Stimulated activated CD8-positive, alpha-beta memory T cell treated with anti-CD3 and anti-CD28 coated beads, Interleukin-12 subunit alpha, Interleukin-12 subunit beta, amount 100 ng/mL, for 24 hours (primary cell): ENCODE measurements around the gene PPP2R5C.

ENCODE experiments used
- DNase-seq: peaks from one replicate; pipeline ENCODE4 v3.0.0-alpha.2; 2020; ENCODE audit errors: extremely low read depth

Gene PPP2R5C

DNA sequence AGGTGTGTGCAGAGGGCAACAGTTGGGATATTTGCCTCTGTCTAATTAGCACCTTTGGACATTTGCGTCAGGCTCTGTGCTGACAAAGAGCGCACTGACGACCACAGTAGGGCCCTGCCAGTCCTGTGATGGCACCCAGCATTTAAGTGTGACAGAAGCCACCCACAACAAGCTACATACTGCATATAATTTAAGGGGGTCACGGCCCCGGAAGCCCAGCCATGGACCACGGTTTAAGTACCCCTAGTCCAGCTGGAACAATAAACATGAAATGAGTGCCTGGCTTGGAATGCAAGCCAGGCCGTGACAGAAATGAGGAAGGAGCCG, 186.0 kb downstream of the PPP2R5C start:
- no peak for DNase-seq

DNA sequence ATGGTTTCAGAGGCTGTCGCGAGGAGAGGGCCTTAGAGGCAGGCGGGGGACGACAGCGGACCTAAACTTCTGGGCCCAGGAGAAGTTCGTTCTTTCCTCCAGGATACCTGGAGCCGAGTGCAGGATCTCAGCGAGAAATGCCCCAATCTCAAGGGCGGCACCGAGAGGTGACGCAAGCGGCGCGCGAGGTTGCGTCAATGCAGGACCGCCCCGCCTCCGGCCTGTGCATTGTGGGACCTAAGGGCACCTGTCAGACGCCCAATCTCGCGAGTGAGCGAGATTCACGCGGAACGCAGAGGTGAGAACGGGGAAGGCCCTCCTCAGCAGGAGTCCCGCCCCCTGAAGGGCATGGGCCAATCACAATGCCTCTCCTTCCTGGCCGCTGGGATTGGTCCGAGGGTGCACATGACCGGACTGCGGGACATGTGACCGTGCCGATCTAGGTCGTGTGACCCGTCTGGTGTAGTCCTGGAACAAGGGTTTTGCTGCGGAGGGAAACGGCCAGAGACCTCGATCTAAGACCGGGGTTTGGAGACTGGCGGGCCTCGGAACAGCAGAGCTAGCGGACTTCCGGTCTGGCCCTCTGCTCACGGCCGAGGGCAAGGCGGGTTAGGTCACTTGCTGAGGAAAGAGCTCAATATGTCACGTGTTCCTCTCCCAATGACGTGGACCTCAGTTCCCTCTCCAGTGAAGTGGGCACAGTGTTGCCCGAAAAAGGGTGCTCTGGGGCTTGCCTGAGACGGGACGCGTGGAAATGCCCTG, 186.6 kb downstream of the PPP2R5C start:
- DNase-seq = peak; percentile 98

DNA sequence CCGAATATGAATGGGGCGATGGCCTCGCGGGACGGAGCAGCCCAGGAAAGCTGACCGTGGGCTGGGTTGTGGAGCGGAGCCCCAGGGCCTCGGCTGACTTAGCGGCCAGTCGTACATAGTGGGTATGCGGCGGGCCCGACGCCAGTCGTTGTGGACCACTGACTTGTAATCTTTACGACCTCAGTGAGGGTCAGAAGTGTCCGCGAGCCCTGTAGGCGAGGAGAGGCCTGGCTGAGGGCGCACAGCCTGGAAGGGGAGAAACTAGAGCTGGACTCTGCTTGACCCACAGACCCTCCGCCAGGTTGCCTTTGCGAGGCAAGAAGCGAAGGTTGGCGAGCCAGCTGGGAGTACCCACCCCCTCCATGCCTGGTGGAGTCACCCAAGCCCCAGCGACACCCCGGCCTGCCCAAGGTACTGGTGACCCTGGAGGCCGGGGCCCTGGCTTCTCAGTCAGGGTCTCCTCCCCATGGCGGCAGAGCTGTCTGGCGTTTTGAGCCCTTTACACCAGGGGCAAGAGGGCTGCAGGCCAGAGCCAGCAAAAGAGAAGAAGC, 187.2 kb downstream of the PPP2R5C start:
- no peak for DNase-seq

DNA sequence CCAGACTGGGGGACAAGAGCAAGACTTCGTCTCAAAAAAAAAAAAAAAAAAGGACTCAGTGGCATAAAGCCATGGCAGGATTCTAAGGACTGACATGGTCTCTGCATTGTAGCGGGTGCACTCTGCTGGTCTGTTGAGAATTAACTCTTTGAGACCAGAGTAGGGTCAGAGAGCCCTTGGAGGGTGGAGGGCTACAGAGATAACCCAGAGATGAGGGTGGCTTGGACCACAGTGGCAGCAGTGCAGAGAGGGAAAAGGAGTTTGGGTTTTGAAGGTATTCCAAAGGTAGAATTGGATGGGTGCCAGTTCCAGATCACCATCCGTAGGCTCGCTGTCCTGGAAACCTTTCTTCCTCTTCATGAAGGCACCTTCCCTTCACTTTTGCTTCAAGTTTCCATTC, 188.6 kb downstream of the PPP2R5C start:
- DNase-seq = no peak

- DNase-seq = no peak
Measured at GRCh38 chr14:101950516-101951215, 189.2 kb downstream of the PPP2R5C start.

GRCh38 chr14:101953151-101953550, 191.6 kb downstream of the PPP2R5C start:
- no peak for DNase-seq

- no peak for DNase-seq
Measured at GRCh38 chr14:101954501-101954900, 193.0 kb downstream of the PPP2R5C start.

DNA sequence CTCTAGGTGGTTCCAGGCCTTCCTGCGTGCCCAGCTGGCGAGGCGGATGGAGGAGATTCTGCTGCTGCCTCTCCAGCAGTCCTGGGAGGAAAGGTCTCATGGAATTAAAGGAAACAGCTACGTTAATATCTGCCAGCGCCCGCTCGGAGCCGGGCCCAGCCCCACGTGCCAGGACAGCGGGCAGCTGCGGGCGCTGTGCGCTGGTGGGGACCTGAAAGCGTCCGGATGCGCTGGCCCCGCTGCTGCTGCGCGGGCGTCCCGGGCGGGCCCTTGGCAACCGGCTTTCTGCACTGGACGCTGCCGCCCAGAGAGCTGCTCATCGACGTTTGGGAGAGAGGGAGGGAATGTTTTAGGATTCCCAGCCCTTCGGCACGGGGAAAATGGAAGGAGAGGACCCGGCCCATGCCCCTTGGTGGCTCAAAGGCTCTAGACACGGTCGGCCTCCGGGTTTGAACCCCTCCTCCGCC, 194.2 kb downstream of the PPP2R5C start:
- DNase-seq = no peak

GRCh38 chr14:101956179-101956885, 194.8 kb downstream of the PPP2R5C start:
- no peak for DNase-seq

DNA sequence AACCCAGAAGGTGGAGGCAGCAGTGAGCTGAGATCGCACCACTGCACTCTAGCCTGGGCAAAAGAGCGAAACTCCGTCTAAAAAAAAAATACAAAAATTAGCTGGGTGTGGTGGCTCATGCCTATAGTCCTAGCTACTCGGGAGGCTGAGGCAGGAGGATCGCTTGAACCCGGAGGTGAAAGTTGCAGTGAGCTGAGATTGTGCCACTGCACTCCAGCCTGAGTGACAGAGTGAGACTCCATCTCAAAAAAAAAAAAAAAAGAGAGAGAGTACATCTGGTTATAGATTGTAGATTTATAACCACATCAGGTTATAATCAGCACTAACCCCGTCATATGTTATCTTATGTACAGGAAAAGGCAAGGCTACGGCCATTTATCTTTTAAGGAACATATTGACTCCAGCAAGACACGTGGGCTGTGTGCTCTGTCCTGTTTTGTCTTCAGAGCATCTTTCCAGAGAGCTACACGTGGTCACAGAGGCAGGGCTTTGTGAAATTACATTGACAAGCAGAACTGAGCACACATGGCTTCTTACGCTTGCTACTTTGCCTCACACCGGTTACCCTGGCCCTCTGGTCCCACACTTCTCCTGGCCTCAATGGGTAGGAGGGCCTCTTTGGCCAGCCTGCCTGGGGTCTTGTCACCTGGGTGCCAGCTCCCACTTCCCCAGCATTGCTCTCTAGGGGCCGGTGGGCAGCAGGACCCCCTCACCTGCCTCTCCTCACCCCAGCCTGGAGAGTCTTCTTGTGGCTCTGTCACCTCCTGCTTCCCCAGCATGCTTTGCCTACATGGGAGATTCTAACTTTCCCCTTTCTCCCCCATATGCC, 196.1 kb downstream of the PPP2R5C start:
- no peak for DNase-seq

DNA sequence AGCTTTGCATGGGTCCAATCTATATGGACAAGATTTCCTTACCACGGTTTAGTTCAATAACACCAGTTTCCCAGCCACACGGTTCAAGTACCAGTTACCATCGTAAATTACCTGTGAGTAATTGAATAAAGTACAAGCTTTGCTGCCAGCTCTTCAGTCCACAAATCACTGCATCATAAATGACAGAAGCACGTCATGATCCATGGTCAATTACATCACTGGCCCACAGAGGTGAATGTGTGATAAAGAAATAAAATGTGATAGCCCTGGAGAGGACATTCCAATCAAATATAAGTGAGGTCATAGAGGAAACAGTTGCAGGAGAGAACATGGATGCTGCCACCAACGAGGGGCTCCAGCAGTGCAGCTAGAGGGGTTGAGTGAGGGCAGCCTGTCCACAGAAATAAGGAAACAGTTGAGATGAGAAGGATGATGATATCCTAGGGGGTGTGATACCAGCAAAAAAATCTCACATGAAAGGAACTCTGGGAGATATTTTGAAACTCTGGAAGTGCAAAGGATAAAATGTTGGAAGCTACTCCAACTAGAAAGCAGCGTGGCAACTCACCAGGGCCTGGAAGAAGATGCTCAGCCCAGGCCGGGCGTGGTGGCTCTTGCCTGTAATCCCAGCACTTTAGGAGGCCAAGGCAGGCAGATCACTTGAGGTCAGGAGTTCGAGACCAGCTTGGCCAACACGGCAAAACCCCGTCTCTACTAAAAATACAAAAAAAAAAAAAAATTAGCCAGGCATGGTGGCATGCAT, 197.1 kb downstream of the PPP2R5C start:
- no peak for DNase-seq

GRCh38 chr14:101959277-101959676, 197.8 kb downstream of the PPP2R5C start:
- no peak for DNase-seq

DNA sequence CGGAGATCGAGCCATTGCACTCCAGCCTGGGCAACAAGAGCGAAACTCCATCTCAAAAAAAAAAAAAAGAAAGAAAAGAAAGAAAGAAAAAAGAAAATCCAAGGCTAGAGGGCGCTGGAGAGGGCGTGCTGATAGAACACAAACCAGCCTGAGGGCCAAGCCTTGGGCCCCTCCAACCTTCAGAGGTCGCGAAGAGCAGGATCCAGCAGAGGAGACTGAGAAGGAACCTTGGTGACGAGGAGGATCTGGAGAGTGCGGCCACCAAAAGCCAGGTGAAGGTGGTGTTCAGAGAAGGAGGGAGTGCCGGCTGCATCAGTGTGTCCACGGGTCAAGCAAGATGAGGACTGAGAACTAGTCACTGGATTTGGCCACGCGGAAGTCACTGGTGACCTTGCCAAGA, 198.7 kb downstream of the PPP2R5C start:
- DNase-seq = no peak

GRCh38 chr14:101961011-101961721, 199.7 kb downstream of the PPP2R5C start:
- peak; percentile 43 for DNase-seq

- DNase-seq = no peak
Measured at GRCh38 chr14:101961746-101962502, 200.4 kb downstream of the PPP2R5C start.

- no peak for DNase-seq
Measured at GRCh38 chr14:101962503-101962874, 201.0 kb downstream of the PPP2R5C start.

GRCh38 chr14:101963052-101963451, 201.5 kb downstream of the PPP2R5C start:
- no peak for DNase-seq

DNA sequence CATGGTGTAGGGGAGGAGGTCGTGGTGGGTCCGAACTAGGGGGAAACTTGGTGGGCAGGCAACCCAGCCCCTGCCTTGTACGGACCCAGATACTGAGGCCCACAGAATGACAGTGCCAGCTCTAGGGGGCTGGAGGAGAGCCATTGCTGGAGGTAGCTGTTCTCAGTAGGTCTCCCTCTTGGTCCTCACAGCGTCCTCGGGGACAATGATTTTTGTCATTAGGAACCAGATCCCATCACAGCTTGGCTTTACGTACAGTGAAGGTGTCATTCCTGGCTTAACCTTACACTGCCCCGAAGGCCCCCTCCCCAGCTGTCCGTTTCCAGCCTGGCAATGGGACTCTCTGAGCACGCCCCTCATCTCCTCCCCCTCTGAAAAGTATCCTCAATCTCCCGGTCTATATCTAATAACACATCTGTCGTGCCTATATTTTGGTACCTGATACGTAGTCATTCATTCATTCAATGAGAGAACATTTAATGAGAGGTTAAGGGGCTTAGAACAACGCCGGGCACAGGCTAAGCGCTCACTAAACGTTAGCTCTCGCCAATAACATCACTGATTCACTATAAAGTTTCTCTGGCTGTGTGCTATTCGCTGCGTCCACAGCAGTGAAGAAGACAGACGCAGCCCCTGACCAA, 202.3 kb downstream of the PPP2R5C start:
- DNase-seq = no peak
